B cell (primary cell): ENCODE data around the gene ZNF57. TPM values are rescaled to one million over a fixed set of nuclear protein-coding genes. Genes with fewer than 3 reads are reported as not detected.

Source experiments
- ATAC-seq: fragments of 200-7000 bp; cut with Tn5 transposase; one replicate; pipeline ENCODE4 v1.10.0; 2021; ENCODE audit warnings: low read depth, mild to moderate bottlenecking, moderate number of reproducible peaks, moderate library complexity
- CTCF ChIA-PET: fragments of 350-600 bp; sonication (Branson Sonifier 250); formaldehyde crosslinking; loops from one replicate; lab custom pipeline; 2021; ENCODE audit warnings: antibody characterized with exemption, inconsistent platforms; lab: Charles Lee
- POLR2A ChIA-PET: fragments of 350-600 bp; sonication (Branson Sonifier 250); formaldehyde crosslinking; loops from one replicate; lab custom pipeline; 2021; ENCODE audit warnings: antibody characterized with exemption; lab: Charles Lee
- DNase-seq: peaks from one replicate; pipeline ENCODE4 v3.0.0; 2013
- H2AFZ ChIP-seq: 2 replicates; pipeline ENCODE4 v1.6.1; 2012; ENCODE audit warnings: mild to moderate bottlenecking, low read depth, low read length; ENCODE audit not compliant: insufficient read depth, poor library complexity, severe bottlenecking
- H3K27ac ChIP-seq, 2 donors: 1 replicate in 1 of 2; 2 replicates in 1 of 2; pipeline ENCODE4 v1.5.1; 2012 to 2013; ENCODE audit warnings: low read length in 2 of 2, mild to moderate bottlenecking in 2 of 2, moderate library complexity in 1 of 2
- H3K27me3 ChIP-seq, 4 experiments: fragments of 200-600 bp in 1 of 4; sonication (generic) in 1 of 4; replicated peaks in 1 of 4; 1 replicate in 2 of 4; 2 replicates in 2 of 4; pipeline versions ENCODE4 v1.6.1 to v1.7.0; 2013 to 2016; ENCODE audit warnings: low read length in 3 of 4, mild to moderate bottlenecking in 2 of 4, mixed read lengths in 1 of 4, moderate library complexity in 1 of 4; ENCODE audit not compliant: insufficient read depth in 4 of 4, control insufficient read depth in 3 of 4; ENCODE audit errors: control extremely low read depth in 1 of 4
- H3K36me3 ChIP-seq, 2 experiments: replicated peaks in 1 of 2; 1 replicate in 1 of 2; 2 replicates in 1 of 2; pipeline versions ENCODE4 v1.6.1 to v1.7.1; 2013; ENCODE audit warnings: low read length in 1 of 2; ENCODE audit not compliant: insufficient read depth in 2 of 2, control insufficient read depth in 1 of 2; ENCODE audit errors: control extremely low read depth in 1 of 2, extremely low read depth in 1 of 2
- H3K4me1 ChIP-seq, 2 donors: fragments of 200-600 bp in 1 of 2; sonication (generic) in 1 of 2; 1 replicate in 1 of 2; 2 replicates in 1 of 2; pipeline versions ENCODE4 v1.5.1 to v1.6.1; 2013 to 2017; ENCODE audit warnings: low read length in 2 of 2; ENCODE audit not compliant: control insufficient read depth in 2 of 2, insufficient read depth in 2 of 2
- H3K4me2 ChIP-seq: replicated peaks from 2 replicates; pipeline ENCODE3; 2012; ENCODE audit warnings: mild to moderate bottlenecking, low read depth, low read length; ENCODE audit not compliant: poor library complexity, severe bottlenecking
- H3K4me3 ChIP-seq, 5 experiments: fragments of 200-600 bp in 1 of 5; sonication (generic) in 1 of 5; 1 replicate in 3 of 5; 2 replicates in 2 of 5; pipeline versions ENCODE4 v1.5.1 to v1.7.0; 2011 to 2016; ENCODE audit warnings: low read length in 4 of 5, mild to moderate bottlenecking in 4 of 5, low read depth in 2 of 5, control low read depth in 1 of 5, moderate library complexity in 1 of 5; ENCODE audit not compliant: insufficient read depth in 1 of 5; ENCODE audit errors: control extremely low read depth in 1 of 5, extremely low read depth in 1 of 5
- H3K79me2 ChIP-seq: fragments of 200-600 bp; sonication (generic); one replicate; pipeline ENCODE4 v1.6.0; 2016; ENCODE audit warnings: low read length; ENCODE audit not compliant: control insufficient read depth, insufficient read depth
- H3K9ac ChIP-seq: fragments of 200-600 bp; sonication (generic); 2 replicates; pipeline ENCODE4 v1.6.1; 2017; ENCODE audit warnings: mild to moderate bottlenecking, low read length, moderate library complexity
- H3K9me3 ChIP-seq, 3 donors: one replicate each; pipeline versions ENCODE4 v1.6.1 to v1.7.1; 2013; ENCODE audit warnings: low read length in 2 of 3; ENCODE audit not compliant: control insufficient read depth in 2 of 3, insufficient read depth in 1 of 3; ENCODE audit errors: control extremely low read depth in 1 of 3
- H4K20me1 ChIP-seq: 2 replicates; pipeline ENCODE4 v1.6.0; 2012; ENCODE audit warnings: mild to moderate bottlenecking, low read length; ENCODE audit not compliant: insufficient read depth, control insufficient read depth, poor library complexity, severe bottlenecking
- H3K27ac Mint-ChIP-seq: one replicate; pipeline ENCODE4 v1.8.0; 2021; ENCODE audit warnings: mixed read lengths
- H3K27me3 Mint-ChIP-seq: one replicate; pipeline ENCODE4 v1.8.0; 2021; ENCODE audit warnings: mixed read lengths
- H3K4me1 Mint-ChIP-seq: one replicate; pipeline ENCODE4 v1.8.0; 2021; ENCODE audit warnings: mixed read lengths
- H3K4me3 Mint-ChIP-seq: one replicate; pipeline ENCODE4 v1.8.0; 2021; ENCODE audit warnings: mixed read lengths
- H3K9me3 Mint-ChIP-seq: one replicate; pipeline ENCODE4 v1.8.0; 2022; ENCODE audit warnings: mixed read lengths; ENCODE audit not compliant: insufficient read depth
- CTCF ChIP-seq: fragments of 200-600 bp; IDR thresholded peaks from one replicate; pipeline ENCODE4 v1.8.0; 2022; ENCODE audit warnings: antibody characterized with exemption, mild to moderate bottlenecking
- EZH2 ChIP-seq: IDR thresholded peaks from 2 replicates; pipeline ENCODE4 v1.6.1; 2012; ENCODE audit warnings: borderline replicate concordance, low read depth, mild to moderate bottlenecking, moderate library complexity, low read length; ENCODE audit not compliant: insufficient read depth, poor library complexity, severe bottlenecking
- WGBS: methylation state at CpG from one replicate; pipeline ENCODE4 v1.1.5; 2013; ENCODE audit warnings: missing lambda C conversion rate; ENCODE audit not compliant: insufficient coverage; 5-methylcytosine and 5-hydroxymethylcytosine counted together
- intact Hi-C: fragments of 100-400 bp; cut with micrococcal nuclease; formaldehyde crosslinking; loops from one replicate; pipeline ENCODE4 v1.10.0; 2022
- polyA minus RNA-seq: library from RNA; depleted of rRNA, polyadenylated mRNA; stranded (reverse); fragments of >200 nt; gene quantifications from 2 replicates; pipeline ENCODE4 v1.2.3, GENCODE V29; 2012
- polyA plus RNA-seq: library from polyadenylated mRNA; depleted of rRNA; stranded (reverse); fragments of >200 nt; gene quantifications from 2 replicates; pipeline ENCODE4 v1.2.3, GENCODE V29; 2012
- total RNA-seq, 2 donors: library from RNA; stranded (reverse); fragments of 120-200 nt in 1 of 2; gene quantifications; 1 replicate in 1 of 2; 2 replicates in 1 of 2; pipeline versions ENCODE4 v1.2.3 to v1.2.4, GENCODE V29; 2013 to 2022

The ZNF57 gene
- total RNA-seq (3.4 and 3.8 TPM in 2 replicates), polyA plus RNA-seq (0.69 and 1.4 TPM in 2 replicates), polyA minus RNA-seq (1.1 and 2.0 TPM in 2 replicates)
- total RNA-seq (2013) = 3.9 TPM

- CTCF ChIA-PET = interaction anchor here (0.7 to 1.4 kb wide), 4 partner anchors 13 to 59 kb away, joined by 3 to 8 read pairs (median 4); partner anchors contain the start of gene ZNF555
- Histone ChIP-seq H3K4me3 (peak within 1 kb of the TSS in 4 of 5 experiments; percentile 65 to 86 (median 74)), H4K20me1 (no peaks in the 10 kb centered on the region), H3K79me2 (peaks cover 39% of the 10 kb centered on the region), H3K9ac (peak within 1 kb of the TSS; percentile 66), H3K36me3 (peaks cover 0 to 3% of the 10 kb centered on the region in 2 experiments), H3K27me3 (no peaks in the 10 kb centered on the region), H3K4me2 (peak within 1 kb of the TSS; percentile 84), H3K4me1 (peaks cover 6 to 14% of the 10 kb centered on the region in 2 donors), H3K9me3 (peaks cover 0 to 7% (median 6%) of the 10 kb centered on the region in 3 donors), H2AFZ (peak within 1 kb of the TSS; percentile 95), H3K27ac (peak within 1 kb of the TSS in 1 of 2 donors; percentile 68)
- Mint-ChIP-seq H3K27me3 (no peaks in the 10 kb centered on the region), H3K9me3 (peaks cover 6% of the 10 kb centered on the region), H3K4me1 (peaks cover 18% of the 10 kb centered on the region), H3K27ac (peak within 1 kb of the TSS; percentile 94), H3K4me3 (peak within 1 kb of the TSS; percentile 99)
- intact Hi-C loops = loop anchor here (1.0 kb wide), 4 partner anchors 45 to 115 kb away; partner anchors contain the start of genes THOP1 and ZNF555
- ATAC-seq (peak; percentile 99), DNase-seq (peak; percentile 98)
- WGBS = under 1% methylated on average over 86 of the region's 100 CpGs
- POLR2A ChIA-PET = interaction anchor here (0.5 to 1.3 kb wide), 3 partner anchors 50 to 997 kb away, joined by 5 to 10 read pairs (median 6); no protein-coding TSS in a partner anchor
- TF ChIP-seq EZH2 (no peak), CTCF (no peak)
Observed at GRCh38 chr19:2900296-2901252, at the start of gene ZNF57. Gene ZNF57, plus strand, starts transcription at chr19:2900928. Its CDS starts 118 bp downstream, at chr19:2901046.
